HUES64 (cell line): Measurements from ENCODE around the gene PLA2G6.
"Not testable (repeated sequence)": the region's sequence is repeated elsewhere in the genome, so short reads cannot be mapped to it uniquely, and the experiment has no call there.

Source experiments
- H3K27ac ChIP-seq: 2 replicates; pipeline ENCODE4 v1.7.0; 2013; ENCODE audit warnings: low read depth, low read length, inconsistent platforms
- H3K27me3 ChIP-seq: 2 replicates; pipeline ENCODE4 v1.6.1; 2013; ENCODE audit warnings: mild to moderate bottlenecking, low read length; ENCODE audit not compliant: insufficient read depth
- H3K36me3 ChIP-seq: 2 replicates; pipeline ENCODE4 v1.6.1; 2013; ENCODE audit warnings: mild to moderate bottlenecking, low read length; ENCODE audit not compliant: insufficient read depth
- H3K4me1 ChIP-seq: 2 replicates; pipeline ENCODE4 v1.6.1; 2013; ENCODE audit warnings: mild to moderate bottlenecking, low read length, moderate library complexity; ENCODE audit not compliant: insufficient read depth
- H3K4me3 ChIP-seq: 2 replicates; pipeline ENCODE4 v1.5.1; 2013; ENCODE audit warnings: mild to moderate bottlenecking, low read length, moderate library complexity
- H3K9ac ChIP-seq: 2 replicates; pipeline ENCODE4 v1.6.1; 2013; ENCODE audit warnings: mild to moderate bottlenecking, low read depth, low read length
- H3K9me3 ChIP-seq: 2 replicates; pipeline ENCODE4 v1.6.1; 2013; ENCODE audit warnings: low read depth, low read length; ENCODE audit not compliant: insufficient read depth
- WGBS: fragments of 150-250, 120-280 bp; methylation state at CpG from one replicate; pipeline ENCODE4 v1.1.7; 2013; ENCODE audit warnings: missing lambda C conversion rate; 5-methylcytosine and 5-hydroxymethylcytosine counted together

Gene PLA2G6

DNA sequence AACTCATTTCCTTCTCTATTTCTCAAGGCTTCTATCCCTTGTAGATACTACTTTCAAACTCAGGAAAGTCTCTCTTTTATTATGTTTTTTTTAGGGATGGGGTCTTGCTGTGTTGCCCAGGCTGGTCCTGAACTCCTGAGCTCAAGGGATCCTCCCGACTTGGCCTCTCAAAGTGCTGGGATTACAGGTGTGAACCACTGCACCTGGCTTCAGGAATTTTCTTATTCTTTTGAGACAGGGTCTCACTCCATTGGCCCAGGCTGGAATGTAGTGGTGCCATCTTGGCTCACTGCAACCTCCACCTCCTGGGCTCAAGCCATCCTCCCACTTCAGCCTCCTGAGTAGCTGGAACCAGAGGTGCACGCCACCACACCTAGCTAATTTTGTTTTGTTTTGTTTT, 102.4 kb downstream of the PLA2G6 start:
- H3K36me3 ChIP-seq, H3K27ac ChIP-seq, H3K4me3 ChIP-seq, H3K9me3 ChIP-seq, H3K9ac ChIP-seq: not testable (repeated sequence)
- Histone ChIP-seq H3K27me3 (peaks cover 28% of the 10 kb centered on the region), H3K4me1 (peaks cover 18% of the 10 kb centered on the region)
- 86% methylated on average over 2 of the region's 2 CpGs for WGBS

DNA sequence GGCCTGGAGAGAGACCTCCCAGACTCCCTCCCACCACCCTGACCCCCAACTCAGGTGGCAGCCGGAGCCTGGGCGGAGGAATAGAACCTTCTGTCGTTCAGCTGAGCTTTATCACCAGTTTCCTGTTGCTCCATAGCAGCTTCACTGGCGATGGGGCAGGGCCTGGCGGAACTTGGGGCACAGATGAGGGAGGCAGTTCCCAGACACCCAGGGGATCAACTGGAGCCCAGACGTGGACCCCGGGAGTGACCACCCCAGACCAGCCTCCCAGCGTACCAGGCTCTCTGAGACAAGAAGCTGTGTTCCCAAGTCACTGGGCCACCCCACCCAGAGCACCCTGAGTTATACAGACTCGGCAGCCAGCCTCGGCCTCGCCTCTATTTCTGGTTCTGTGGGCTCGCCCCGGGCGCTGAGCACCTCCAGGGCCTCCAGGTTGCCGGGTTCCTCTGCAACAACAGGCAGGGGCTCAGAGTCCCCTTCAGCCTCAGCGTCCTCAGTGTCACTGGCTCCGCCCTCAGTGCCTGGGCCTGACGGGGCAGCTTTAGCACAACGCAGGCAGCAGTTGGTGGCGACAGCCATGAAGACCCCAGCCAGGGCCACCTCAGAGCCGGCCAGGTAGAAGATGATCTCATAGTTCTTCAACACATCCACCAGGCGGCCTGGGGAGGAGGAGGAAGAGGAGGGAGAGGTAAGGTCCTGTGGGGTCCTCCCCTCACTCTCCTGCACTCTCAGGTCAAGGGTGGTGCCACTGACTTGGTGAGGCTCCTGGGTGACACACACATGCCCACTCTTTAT, 103.4 kb downstream of the PLA2G6 start:
- Histone ChIP-seq H3K27me3 (peaks cover 28% of the 10 kb centered on the region), H3K9me3 (no peaks in the 10 kb centered on the region), H3K4me3 (no peak overlapping the region), H3K4me1 (peaks cover 9% of the 10 kb centered on the region; the same call in 1 of the 2 replicates), H3K9ac (no peak overlapping the region), H3K27ac (no peak overlapping the region), H3K36me3 (peaks cover 6% of the 10 kb centered on the region)
- WGBS: 87% methylated on average over 22 of the region's 22 CpGs

DNA sequence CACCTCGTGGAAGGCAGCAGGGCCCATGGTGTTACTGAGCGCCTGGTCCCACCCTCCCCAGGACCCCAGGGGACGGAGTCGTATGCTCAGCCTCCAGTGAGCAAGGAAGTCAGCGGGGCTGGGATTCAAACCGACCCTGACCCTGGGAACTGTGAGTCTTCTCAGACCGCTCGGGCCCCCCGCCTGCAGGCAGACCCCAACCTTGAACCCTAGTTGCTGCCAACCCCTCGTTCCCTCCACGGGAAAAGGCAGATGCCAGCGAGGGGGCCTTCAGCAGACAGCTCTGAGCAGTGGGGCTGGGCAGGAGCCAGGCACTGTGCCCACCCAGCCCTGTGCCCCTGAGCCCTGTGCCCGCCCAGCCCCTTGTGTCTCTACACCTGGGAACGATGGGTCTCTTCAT, 104.0 kb downstream of the PLA2G6 start:
- Histone ChIP-seq H3K4me3 (no peak overlapping the region), H3K9ac (no peak overlapping the region), H3K27ac (no peak overlapping the region), H3K9me3 (no peaks in the 10 kb centered on the region), H3K36me3 (peaks cover 13% of the 10 kb centered on the region), H3K4me1 (peaks cover 9% of the 10 kb centered on the region; the same call in 1 of the 2 replicates), H3K27me3 (peaks cover 27% of the 10 kb centered on the region)
- 89% methylated on average over 14 of the region's 14 CpGs for WGBS

DNA sequence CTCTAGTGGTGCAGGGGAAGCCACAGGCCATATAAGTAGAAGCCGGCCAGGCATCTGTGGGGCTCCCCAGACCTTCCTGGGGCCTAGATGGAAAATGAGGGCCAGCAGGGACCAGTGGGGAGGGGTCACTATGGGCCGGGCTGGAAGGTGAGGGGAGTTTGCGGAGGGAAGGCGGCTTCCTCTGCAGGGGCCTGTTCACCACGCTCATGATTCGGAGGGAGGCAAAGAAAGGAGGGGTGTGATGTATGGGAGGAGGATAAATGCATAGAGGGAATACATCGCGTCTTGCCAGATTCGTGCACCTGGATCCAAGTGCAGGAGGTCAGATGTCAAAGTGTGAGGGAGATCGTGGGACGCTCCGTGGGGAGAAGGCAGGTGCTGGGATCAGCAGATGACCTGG, 104.5 kb downstream of the PLA2G6 start:
- Histone ChIP-seq H3K4me3 (no peak overlapping the region), H3K9me3 (no peaks in the 10 kb centered on the region)
- WGBS: 86% methylated on average over 12 of the region's 12 CpGs

DNA sequence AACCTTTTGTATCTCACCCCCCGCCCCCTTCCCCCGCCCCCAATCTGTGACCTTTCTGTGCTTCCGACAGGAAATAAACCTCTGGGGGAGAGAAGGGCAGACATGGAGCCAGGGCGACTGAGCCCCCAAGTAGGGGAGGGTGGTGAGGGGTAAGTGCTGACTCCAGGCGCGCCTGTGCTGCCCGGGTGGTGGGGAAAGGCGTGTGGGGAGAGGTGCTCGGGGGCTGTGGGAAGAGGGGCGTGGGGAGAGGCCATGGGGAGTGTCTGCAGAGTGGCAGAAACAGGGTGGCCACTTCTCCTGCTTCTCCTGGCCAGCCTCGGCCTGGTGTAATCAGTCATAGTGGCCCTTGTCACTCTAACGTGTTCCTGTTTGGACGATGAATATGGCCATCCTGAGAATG, 105.7 kb downstream of the PLA2G6 start:
- peaks cover 3% of the 10 kb centered on the region; the same call in 1 of the 2 replicates for H3K4me1 ChIP-seq
- H3K36me3 ChIP-seq: peaks cover 25% of the 10 kb centered on the region
- H3K4me3 ChIP-seq: no peak overlapping the region
- H3K9ac ChIP-seq: no peak overlapping the region
- WGBS: 84% methylated on average over 11 of the region's 13 CpGs
- H3K27me3 ChIP-seq: peaks cover 11% of the 10 kb centered on the region
- H3K9me3 ChIP-seq: no peaks in the 10 kb centered on the region
- H3K27ac ChIP-seq: no peak overlapping the region

More for the DNA sequence above, 104.5 kb downstream of the PLA2G6 start:
- Histone ChIP-seq H3K27me3 (peaks cover 22% of the 10 kb centered on the region), H3K9ac (no peak overlapping the region), H3K27ac (no peak overlapping the region), H3K4me1 (peaks cover 9% of the 10 kb centered on the region; the same call in 1 of the 2 replicates), H3K36me3 (peaks cover 16% of the 10 kb centered on the region)

DNA sequence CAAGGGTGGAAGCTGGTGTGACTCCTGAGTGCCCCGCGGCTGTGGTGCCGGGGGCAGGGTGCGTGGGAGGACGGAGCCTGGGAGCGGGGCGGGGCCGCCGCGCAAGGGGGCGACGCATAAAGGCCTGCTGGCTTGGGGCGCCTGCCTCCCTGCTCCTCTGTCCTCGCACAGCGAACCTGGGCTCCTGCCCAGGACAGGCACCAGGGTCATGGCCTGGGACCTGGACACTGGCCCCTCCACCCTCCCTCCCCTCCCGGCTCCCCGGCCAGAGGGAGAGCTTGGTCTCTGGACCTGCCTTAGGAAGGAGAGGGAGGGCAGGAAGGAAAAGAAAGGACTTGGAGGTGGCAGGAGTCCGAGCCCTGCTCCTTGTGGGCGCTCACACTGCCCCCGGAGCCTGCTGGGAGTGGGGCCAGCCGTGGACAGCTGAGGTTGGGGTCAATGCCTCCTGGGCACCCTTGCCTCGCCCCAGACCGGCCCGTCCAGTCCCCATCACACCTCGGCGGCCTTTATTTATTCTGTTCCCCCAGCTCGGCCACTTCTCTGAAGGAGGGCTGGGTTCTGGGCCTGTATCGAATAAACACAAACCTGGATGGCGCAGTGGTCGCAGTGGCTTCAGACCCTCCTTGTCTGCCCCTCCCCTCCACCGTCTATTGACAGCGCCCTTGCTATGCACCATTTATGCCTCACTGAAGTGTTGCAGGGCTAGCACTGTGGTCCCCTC, 106.4 kb downstream of the PLA2G6 start:
- H3K27me3 ChIP-seq: peaks cover 4% of the 10 kb centered on the region
- WGBS: 93% methylated on average over 31 of the region's 32 CpGs
- H3K4me1 ChIP-seq: peaks cover 3% of the 10 kb centered on the region; the same call in 1 of the 2 replicates
- no peaks in the 10 kb centered on the region for H3K9me3 ChIP-seq
- H3K4me3 ChIP-seq: no peak overlapping the region
- H3K36me3 ChIP-seq: peaks cover 27% of the 10 kb centered on the region
- H3K27ac ChIP-seq: no peak overlapping the region
- H3K9ac ChIP-seq: no peak overlapping the region

GRCh38 chr22:38074181-38075104, 107.2 kb downstream of the PLA2G6 start:
- peaks cover 3% of the 10 kb centered on the region; the same call in 1 of the 2 replicates for H3K4me1 ChIP-seq
- H3K27me3 ChIP-seq: no peaks in the 10 kb centered on the region; the same call in 1 of the 2 replicates
- WGBS: 95% methylated on average over 47 of the region's 47 CpGs
- H3K27ac ChIP-seq: no peak overlapping the region
- H3K9ac ChIP-seq: no peak overlapping the region
- no peaks in the 10 kb centered on the region for H3K9me3 ChIP-seq
- H3K36me3 ChIP-seq: peaks cover 35% of the 10 kb centered on the region
- H3K4me3 ChIP-seq: no peak overlapping the region

- no peak overlapping the region for H3K27ac ChIP-seq
- peaks cover 3% of the 10 kb centered on the region; the same call in 1 of the 2 replicates for H3K4me1 ChIP-seq
- no peaks in the 10 kb centered on the region for H3K9me3 ChIP-seq
- H3K36me3 ChIP-seq: peaks cover 39% of the 10 kb centered on the region
- no peak overlapping the region for H3K4me3 ChIP-seq
- 95% methylated on average over 28 of the region's 28 CpGs for WGBS
- no peak overlapping the region for H3K9ac ChIP-seq
- H3K27me3 ChIP-seq: no peaks in the 10 kb centered on the region
Measured at GRCh38 chr22:38073150-38074130, 108.2 kb downstream of the PLA2G6 start.

DNA sequence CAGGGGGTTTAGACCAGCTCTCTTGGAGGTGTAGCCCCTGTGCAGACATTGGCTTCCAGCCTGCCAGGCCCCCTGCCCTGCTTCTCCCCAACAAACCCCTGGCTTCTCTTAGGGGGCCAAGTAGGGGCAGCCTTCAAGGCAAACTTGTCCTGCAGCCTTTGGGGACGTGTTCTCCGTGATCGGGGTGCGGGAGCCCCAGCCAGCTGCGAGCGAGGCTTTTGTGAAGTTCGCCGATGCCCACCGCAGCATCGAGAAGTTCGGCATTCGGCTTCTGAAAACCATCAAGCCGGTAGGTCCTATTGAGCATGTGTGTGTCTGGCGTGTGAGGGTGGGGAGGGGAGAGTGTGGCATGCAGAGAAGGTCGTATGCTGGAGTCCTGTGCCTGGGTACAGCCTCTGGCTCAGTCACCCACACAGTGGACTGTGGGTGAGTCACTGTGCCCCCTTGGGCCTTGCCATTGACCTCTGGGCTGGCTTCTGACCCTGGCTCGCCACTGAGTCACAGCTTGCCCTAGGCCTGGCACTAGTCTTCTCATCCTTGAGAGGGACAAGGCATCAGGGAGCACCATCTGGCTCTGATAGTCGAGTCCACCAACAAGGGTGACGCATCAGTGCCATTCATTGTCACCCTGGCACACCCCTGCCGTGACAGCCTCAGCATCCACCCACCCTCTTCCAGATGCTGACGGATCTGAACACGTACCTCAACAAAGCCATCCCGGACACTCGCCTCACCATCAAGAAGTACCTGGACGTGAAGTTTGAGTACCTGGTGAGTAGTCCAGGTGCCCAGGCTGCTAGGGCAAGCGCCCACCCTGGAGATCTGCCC, 109.1 kb downstream of the PLA2G6 start:
- no peak overlapping the region for H3K27ac ChIP-seq

More for the DNA sequence above, 109.1 kb downstream of the PLA2G6 start:
- Histone ChIP-seq H3K4me1 (peaks cover 3% of the 10 kb centered on the region; the same call in 1 of the 2 replicates), H3K27me3 (no peaks in the 10 kb centered on the region), H3K36me3 (peaks cover 48% of the 10 kb centered on the region), H3K4me3 (no peak overlapping the region), H3K9ac (no peak overlapping the region), H3K9me3 (no peaks in the 10 kb centered on the region)
- 95% methylated on average over 25 of the region's 25 CpGs for WGBS
